Stimulated activated CD8-positive, alpha-beta memory T cell treated with anti-CD3 and anti-CD28 coated beads, Interleukin-15, amount 100 ng/mL, for 48 hours (primary cell): ENCODE data around the gene RPS6KA2.
"Not testable (repeated sequence)": the region's sequence is repeated elsewhere in the genome, so short reads cannot be mapped to it uniquely, and the experiment has no call there.

Source experiments
- DNase-seq, 2 donors: peaks; one replicate each; pipeline ENCODE4 v3.0.0-alpha.2; 2020; ENCODE audit warnings: low read depth in 2 of 2

RPS6KA2 gene

DNA sequence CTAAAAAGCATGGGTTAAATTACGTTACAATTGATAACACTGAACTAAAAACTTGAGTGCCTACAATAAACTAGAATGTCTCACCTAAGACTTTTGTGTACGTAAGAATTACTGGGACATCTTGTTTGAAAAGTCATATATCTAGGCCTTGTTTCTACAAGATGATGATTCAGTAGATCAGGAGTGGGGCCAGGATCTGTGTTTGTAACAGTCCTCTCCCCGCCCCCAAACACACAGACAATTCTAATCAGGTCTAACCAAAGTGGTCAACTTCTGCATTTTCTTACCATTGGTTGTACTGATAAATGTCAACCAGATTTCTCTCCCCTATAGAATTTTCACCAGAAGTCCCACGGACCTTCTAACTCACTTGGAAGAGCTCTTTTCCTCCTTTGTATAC, 97.5 kb downstream of the RPS6KA2 start:
- DNase-seq, result no peak

- not testable (repeated sequence) for DNase-seq
These were observed 98.0 kb downstream of the RPS6KA2 start for GRCh38 chr6:166529058-166529457.

DNA sequence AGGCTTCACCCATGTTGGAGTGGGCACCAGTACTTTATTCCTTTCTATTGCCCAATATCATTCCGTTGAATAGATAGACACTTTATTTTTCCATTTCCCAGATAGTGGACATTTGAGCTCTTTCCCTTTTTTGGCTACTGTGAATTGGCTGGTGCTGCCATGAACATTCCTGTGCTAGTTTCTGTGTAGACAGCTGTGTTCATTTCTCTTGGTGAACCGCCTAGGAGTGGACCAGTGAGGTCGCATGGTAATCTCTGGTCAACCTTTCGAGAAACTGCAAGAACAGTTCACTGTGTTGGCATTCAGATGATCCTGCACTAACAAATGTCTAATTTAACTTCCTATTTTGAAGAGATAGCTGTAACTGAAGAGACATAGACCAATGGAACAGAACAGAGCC, 99.2 kb downstream of the RPS6KA2 start:
- DNase-seq, result no peak

- no peak for DNase-seq
These were observed 100.1 kb downstream of the RPS6KA2 start for GRCh38 chr6:166526937-166527336.

DNA sequence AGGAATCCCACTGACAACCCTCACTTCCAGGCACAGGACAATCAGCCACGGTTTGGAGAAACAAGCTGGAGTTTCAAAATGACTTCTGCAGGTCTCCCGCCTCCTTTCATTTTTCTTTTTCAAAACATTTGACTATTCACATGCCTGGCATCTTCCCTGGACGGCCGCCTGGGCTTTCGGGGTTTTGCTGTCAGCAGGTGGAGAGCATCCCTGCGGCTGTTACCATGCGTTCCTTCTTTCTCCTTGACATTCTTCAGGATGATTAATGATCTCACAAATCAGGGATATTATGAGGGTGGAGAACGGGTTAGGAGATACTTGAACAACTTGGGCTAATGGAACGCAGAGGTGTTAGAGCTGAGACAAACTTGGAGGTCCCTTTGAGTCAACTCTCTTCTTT, 101.5 kb downstream of the RPS6KA2 start:
- no peak for DNase-seq

GRCh38 chr6:166523782-166524559, 103.1 kb downstream of the RPS6KA2 start:
- DNase-seq, result no peak

DNA sequence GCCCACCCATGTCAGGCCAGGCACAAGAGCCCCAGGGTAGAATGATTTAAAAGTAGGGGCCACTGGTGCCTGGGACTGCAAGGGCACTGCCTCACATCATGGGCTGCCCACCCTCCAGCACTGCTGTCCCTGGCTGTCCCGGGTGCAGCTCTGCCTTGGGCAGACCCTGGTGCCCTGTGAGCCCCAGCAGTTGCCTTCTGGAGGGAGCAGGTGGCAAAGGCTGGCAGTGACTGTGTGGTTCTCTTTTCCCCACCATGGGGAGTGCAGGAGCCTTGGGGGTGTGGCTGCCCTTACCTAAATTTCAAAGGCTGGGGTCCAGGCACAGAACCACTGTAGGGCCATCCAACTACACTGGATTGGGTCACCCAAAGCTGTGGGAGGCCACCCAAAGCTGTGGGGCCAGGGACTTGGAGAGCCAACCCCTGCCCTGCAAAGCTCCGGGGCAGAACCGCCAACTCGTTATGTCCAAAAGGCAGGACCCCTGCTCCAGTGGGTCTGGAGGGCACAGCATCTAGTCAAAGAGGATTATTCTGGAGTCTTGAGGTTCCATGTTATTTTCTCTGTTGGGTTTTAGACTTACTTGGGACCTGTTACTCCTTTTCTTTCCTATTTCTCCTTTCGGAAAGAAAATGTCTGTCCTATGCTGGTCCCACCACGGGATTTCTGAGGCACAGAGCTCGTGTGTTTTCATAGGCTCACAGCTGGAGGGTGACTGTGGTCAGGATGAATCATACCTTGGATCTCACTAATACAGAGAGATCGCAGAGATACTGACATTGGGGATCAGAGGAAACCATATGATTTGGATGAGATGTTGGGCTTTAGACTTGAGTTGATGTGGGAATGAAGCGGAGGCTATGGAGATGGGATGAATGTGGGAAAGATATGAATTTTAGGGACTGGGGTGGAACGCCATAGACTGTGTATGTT, 105.9 kb downstream of the RPS6KA2 start:
- no peak for DNase-seq

DNA sequence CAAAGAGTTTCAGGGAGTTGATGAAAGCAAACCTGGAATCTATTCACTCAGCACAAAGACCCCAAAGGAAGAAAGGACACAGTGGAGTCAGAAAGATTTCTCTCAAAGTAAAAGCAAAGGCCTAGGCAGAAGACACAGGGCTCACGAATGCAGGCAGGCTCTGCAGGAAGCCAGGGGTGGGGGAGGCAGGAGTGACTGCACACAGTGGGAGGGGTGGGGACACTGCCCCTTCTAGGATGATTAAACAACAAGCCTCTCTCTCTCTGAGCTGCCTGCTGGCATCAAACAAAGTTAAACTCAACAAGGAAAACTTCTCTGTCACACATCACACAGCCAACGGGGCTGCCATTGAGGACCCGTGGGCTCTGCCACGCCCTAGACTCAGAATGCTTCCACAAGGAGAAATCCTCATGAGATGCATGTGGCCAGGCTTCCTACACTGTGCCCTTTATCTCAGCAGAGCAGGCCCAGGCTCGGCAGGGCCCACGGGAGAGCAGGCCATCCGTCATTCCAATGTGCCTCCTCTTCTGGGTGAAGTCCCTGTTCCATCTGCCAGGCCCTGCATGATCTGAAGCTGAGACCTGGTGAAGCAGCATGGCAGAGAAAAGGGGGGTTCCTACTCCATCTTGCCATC, 110.7 kb downstream of the RPS6KA2 start:
- no peak for DNase-seq

GRCh38 chr6:166515072-166515810, 111.8 kb downstream of the RPS6KA2 start:
- peak; percentile 53 to 65 for DNase-seq

- DNase-seq, result no peak
These were observed 112.9 kb downstream of the RPS6KA2 start for GRCh38 chr6:166514196-166514595.

- peak in 1 of 2 donors; percentile 18 for DNase-seq
These were observed 114.5 kb downstream of the RPS6KA2 start for GRCh38 chr6:166512567-166512966.

DNA sequence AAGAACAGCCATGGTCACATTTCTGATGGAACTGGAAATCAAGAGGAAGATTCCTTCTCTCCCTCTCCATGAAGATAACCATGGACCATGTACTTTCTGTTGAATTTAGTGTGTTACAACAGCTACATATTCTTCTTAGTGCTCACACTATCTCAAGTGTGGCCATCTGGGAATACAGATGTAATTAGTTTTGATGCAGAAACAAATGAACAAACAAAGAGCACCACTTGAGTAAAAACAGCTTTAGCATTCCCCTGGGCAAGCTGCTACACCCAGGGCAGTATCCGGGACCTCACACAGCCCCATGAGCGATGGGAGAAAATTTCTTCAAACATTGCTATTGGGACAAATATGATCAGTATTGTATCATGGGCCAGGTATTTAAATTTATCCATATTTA, 115.7 kb downstream of the RPS6KA2 start:
- DNase-seq, result no peak

DNA sequence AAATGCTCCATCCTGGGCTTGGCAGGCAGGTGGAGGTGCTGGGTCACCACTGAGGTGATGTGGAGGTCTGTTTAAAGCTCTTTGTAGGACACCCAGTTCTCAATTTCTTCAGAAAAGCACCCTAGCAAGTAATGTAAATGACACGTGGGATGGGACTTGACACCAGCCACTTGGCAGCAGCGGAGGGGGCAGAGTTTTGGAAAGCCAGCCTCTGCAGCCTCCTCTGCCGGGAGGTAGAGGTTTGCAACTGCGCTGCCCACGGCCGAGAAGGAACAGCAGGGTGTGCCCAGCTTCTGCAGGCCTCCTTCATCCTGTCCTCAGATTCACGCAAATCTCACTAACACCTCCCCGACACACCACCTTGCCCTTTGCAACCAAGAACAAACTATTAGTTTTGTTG, 117.9 kb downstream of the RPS6KA2 start:
- no peak for DNase-seq

DNA sequence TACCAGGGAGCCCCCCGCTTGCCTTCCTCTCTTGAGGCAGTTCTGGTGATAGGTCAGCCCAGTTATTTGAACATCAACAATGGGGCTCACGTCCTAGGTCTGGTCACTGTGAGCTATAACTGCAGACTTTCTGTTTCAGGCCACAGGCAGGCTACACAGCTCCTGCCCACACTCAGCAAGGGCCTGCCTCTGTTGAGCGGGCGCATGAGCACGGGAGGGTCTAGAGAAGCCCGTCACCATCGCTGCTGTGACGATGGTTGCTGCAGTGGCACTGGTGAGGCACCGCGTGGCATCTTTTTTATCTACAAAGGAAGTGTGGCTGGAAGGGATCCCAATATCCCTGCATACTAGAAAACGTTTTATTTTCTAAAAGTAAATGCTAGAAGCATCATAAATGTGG, 118.3 kb downstream of the RPS6KA2 start:
- no peak for DNase-seq

GRCh38 chr6:166507809-166508564, 119.1 kb downstream of the RPS6KA2 start:
- no peak for DNase-seq

DNA sequence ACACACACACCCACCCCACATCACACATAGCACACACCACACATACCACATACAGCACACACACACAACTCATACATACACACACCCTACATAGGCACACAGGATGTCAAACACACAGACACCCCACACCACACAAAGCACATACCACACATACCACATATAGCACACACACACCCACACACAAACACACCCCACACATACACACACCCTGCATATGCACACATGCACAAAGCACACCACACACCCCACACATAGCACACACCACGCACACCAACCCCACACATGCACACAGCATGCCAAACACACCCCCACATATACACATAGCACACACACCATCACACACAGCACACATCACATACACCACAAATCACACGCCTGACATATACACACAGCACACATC, 119.7 kb downstream of the RPS6KA2 start:
- DNase-seq, result no peak

- DNase-seq, result no peak
These were observed 121.7 kb downstream of the RPS6KA2 start for GRCh38 chr6:166505133-166505905.

GRCh38 chr6:166504100-166504499, 123.0 kb downstream of the RPS6KA2 start:
- no peak for DNase-seq

- DNase-seq, result no peak
These were observed 123.8 kb downstream of the RPS6KA2 start for GRCh38 chr6:166503167-166503744.

- DNase-seq, result no peak
These were observed 124.6 kb downstream of the RPS6KA2 start for GRCh38 chr6:166502453-166502852.
